ENCODE measurements around the gene DLG2.

DLG2 gene

DNA sequence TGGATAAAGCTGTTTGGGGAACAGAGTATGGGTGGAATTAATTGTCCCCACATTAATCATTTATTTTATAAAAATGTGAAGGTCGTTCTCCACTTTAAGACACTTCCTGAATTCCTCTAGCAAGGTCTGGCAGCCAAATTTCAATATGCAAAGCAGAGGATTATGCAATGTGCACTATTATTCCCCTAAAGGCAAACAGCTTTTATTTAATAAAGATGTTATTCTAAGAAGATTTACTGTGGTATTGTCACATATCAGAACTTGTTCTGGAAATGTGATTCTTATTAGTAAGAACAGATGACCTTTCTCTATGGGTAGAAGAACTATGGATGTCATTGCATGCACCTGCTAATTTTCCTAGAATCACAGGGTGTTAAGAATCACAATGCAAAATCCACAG lies 1212.2 kb downstream of the DLG2 start:
- no peak for FAIRE-seq

DNA sequence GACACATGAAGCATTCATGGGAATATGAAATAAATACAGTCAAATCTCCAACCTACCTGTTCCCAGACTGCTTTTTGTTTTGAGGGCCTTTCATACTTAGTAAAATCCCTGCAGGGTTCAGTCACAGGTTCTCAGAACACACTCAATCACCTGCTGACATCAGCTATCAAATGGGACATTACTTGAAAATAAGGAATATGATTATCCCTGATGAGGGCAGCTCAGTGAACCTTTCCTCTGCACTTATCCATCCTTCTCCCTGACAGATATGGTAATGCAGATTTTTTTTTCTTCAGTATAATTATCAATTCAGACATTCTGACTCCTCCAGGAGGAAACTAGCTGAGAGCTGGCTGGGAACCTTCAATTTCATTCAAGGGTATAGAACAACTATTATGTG lies 1213.6 kb downstream of the DLG2 start:
- FAIRE-seq: no peak

DNA sequence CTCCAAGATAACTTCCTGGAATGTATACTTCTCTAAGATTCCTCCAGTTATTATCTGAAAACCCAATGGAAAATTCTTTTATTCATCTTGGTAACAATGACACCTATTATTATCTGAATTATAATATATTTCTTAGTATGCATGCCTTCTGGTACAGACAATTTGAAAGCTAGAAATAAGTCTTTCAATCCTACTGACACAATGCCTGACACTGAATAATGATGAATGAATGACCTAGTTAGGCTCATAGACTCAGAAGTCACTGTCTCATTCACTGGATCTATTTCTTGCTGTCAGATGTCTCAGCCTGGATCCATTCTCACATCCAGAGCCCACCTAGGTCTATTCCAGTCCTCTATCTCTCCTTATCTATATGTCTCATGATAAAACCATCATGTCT lies 1214.3 kb downstream of the DLG2 start:
- FAIRE-seq: no peak

DNA sequence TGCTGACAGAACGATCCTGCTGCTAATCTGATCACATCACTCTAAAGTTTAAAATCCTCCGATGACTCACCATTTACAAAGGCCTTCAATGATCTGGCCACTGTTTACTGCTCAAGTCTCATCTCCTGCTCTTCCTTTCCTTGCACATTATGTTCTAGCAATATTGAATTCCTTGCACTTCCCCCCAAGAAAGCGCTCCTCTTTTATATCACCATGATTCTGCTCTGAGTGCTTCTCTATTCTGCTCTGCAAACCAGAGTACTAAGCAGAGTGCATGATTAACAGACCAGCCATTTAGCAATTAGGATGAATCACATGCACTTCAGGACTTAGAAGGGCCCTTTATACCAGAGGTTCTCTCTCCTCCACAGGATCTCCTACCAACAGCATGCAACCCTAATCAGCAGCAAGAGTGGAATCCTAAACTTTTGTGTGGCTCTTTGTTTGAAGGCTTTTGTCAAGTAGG lies 1218.2 kb downstream of the DLG2 start:
- no peak for FAIRE-seq

DNA sequence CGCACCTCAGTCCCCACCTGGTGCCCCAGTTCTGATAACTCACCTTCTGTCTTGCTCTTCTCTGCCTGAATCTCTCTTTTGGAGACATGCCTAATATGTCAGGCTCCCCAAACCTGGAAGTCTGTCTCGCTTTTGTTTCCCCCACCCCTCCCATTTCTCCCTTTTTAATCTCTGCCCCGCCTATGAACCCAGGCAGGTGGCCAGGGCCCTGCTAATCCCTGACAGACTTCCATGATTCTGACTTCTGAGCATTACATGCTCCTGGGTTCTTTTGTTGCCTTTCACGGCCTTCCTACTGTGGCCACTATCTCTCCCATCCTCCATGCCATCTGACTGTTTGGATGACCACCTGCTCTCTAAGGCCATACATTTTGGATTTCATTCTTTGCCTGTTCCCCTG lies 1220.1 kb downstream of the DLG2 start:
- no peak for FAIRE-seq

DNA sequence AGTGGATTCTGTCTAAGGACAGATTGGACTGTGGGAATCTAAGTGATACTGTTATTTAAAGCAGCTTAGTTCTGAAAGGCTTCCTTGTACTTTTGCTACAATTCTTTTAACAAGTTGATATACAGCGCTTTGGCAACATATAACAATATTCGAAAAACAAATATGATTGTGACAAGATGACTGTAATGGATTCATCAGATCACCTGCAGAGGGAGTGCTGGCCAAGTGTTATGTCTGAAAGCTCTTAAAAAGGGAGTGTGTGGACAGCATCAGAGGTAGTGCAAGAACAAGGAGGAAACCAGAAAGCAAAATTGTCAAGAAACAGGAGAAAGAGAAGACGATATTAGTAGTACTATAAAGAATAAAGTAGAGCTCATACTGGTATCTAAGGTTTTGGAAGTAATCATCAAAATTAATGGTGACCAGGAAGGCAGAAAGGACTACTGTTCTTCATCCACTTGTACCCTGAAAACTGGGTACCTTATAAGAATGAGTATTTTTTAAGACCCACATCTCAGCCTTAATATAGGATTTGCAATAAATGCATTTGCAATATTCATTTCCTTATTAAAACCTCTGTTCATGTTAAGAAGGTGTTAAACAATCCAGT lies 1229.0 kb downstream of the DLG2 start:
- FAIRE-seq: no peak

DNA sequence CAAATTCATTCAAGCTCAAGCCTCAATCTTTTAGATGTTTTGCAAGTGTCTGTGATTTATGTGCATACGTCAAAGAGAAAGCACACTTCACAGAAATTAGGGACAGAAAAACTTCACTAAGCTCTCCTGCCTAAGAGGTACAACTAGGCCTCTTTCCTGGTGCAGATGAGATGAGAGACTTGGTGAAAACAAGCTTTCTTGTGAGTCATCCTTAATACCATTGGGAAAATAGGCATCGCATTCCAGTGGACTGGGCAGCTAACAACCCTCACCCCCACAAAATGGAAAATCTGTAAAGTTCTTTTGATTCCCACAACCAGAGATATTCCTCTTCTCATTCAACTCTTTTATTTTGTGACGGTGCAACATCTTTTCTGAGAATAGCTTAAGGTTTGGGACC lies 1230.6 kb downstream of the DLG2 start:
- no peak for FAIRE-seq

DNA sequence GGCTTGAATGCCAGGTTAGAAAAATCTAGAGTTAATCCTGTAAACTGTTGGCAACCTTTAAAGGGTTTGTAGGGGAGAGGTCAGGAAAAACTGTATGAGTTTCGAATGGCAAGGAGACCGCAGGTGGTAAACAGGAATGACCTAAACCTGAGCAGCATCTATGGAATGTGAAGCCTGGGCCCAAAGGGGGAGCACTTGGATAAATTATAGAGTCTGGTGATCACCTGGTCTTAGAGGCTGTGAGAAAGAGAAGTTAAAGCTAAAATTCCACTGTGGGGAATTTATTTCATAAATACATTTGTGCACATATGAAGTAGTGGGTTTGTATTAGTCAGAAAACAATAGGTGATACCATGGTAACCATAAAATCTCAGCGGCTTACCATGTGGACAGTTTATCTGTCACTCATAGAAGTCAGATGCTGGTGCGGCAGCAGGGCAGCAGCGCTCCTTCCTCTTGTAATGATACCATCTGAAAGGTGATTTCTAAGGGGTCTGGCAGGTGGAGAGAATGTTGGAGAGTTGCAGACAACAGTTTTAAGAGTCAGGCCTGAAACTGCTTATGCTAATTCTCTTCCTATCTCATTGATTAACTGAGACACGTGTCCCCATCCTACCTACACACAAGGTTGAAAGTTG lies 1236.6 kb downstream of the DLG2 start:
- FAIRE-seq: no peak

DNA sequence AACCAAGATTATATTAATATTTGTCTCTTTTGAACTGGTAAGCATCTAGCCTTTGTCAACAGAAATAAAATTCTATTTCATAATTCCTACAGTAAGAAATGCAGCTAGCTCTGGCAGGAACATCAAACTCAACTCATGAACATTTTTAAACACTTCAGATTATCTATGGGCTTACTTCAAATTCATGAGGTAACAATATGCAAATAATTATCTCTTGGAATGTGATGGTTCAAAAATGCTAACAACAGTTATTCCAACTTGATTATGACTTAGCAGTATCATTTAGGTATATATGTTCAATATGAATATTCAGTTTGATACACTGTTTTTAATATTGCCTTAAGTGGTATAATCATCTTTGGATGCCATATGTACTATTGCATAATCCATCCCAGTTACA lies 1237.4 kb downstream of the DLG2 start:
- FAIRE-seq: no peak

DNA sequence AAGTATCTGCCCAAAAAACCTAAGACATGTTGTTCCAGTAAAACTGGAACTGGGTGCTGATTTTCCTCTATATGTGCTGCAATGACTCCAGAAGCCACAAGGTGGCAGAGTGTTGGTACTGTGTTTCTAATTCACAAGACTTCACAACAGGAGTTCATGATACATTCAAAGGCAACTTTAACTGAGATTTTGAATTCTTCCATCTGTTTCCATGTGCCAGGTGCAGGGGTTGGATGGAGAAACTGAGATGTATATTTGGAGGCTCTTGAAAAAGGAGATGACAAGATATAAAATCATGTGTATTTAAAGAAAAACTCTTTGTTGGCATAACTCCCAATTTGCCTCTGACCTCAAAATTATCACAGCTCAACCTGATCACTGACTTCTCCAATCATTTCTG lies 1242.4 kb downstream of the DLG2 start:
- FAIRE-seq: no peak

DNA sequence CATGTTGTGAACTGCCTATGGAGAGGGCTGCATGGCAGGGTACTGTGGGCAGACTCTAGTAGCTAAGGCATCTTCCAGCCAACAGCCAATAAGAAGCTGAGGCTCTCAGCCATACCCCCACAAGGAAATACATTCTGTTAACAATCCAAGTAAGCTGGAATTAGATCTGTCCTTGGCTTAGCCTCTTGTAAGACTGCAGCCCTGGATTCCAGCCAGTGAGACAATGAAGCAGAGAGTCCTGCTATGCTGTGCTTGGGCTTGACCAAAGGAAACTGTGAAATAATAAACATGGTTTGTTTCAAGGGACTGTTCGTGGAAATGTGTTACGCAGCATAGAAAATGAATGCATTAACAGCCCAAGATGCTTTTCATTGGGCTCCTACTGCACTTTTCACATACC lies 1243.6 kb downstream of the DLG2 start:
- FAIRE-seq: no peak

DNA sequence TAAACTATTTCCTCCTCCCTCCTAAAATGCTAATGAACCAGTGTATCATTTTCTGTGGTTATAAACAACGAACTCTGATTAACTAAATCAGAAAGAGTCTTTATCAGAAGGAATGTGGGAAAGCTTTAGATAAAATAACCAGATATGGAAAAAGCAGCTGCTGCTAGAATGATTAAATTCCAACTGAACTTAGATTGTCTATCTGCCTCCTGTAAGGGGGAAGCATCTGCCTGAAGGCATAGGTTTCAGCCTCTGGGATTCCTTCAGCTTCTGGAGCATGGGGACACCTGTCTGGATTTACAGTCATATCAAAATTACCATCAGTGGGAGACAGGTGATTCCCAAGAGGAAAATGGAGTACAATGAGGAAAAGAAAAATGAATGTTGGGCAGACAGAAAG lies 1245.5 kb downstream of the DLG2 start:
- FAIRE-seq: no peak

DNA sequence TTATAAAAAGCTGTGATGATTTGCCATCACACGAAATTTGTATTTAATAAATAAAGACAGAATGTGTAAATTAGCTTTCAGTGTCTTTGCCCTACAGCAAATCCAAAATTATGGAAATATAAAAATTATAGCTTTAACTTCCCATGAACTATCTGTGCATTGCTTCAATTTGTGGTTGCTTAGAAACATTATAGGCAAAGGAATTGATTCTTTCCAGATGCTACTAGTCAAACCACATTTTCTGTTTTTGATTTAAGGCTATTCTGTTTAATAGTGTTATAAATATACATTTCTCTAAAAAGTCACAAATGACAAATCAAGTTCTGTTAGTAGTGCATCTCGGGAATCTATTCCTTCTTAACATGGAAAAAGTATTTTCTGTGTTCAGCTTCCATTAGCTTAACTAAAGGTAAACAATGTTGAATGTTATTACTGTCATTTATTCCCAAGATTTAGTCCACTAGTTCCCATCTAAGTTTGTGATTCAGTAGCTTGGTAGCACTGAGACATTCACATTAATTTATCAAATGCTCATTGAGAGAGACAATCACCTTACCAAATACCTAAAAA lies 1254.7 kb downstream of the DLG2 start:
- no peak for FAIRE-seq

DNA sequence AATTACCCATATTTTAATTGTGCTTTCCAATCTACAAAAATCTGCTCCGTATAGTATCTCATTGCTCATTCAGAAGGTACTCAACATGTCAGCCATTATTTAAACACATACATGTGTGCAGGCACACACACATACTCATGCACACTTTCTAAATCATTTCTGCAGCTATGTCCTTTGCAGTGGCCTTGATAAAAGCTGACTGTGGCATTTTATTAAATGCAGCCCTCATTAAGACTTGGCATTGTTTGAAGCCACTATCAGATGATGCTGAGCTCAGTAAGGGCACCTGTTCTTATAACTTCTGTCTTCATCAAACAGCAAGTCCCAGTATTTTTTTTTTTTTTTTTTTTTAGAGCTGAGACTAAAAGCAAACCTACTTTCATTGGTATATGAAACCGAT lies 1269.1 kb downstream of the DLG2 start:
- no peak for FAIRE-seq

DNA sequence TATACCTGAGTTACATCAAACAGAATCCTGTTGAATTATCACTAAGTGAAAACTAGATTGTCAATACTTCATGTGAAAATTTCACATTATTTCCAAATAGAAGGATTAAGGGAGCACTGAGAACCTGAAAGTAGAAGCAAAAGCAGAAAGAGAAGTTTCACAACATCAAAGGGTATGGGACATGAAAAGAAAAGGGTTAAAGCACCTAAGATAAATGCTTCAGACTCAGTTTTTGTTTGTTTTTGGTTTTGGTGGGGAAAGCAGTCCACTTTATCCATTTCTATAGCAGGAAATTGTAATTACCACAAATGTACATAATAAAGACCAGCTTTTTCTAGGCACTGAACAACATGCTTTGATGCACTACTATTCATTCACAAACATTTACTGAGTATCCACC lies 1271.2 kb downstream of the DLG2 start:
- no peak for FAIRE-seq

DNA sequence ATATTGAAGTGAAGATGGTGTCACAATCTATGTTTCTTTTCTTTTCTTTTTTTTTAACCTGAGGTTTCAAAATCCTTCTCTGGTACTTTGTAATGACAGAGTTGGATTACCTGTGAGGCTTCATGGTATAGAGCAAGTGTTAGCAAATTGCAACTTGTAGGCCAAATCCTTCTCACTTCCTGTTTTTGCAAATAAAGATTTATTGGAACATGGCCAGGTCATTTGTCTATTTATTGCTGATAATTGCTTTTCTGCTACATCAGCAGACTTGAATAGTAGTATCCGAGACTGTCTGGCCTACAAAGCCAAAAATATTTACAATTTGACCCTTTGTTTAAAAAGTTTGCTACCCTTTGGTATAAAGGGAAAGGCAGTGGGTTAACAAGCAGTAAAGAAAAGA lies 1281.5 kb downstream of the DLG2 start:
- no peak for FAIRE-seq

DNA sequence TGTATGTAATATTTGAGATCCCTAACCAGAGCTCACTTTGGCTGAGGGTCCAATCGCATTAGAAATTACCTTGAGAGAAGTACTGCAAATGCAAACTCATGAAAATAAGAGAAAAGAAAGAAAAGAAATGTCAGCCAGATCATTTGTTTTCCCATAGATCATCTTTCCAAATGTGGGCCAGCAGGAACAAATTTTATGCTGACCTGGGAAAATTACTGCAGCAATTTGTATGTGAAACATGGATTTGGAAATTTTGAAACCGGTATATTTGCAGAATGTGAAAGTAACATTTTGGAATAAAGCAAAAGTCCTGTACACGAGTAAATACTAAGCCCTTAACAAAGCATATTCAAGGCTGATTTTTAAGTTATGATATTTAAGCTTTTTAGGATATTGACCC lies 1282.1 kb downstream of the DLG2 start:
- FAIRE-seq: no peak

DNA sequence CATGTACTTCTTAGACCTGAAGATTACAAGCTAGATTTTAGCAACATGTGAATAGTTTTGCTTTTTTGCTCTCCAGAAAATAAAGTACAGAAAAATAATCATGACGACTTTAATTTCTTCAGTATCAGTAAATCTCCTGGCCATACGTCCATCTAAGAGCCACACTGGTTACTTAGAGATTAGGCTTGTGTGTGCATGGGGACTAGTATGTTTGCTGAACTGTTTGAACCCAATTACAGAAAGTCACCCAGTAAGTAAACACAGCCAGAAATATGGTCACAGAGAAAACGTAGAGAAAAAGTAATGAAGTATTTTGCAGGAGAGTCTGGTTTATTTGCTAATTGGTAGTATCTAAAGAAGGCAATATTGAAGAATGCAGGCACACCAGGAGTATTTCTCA lies 1287.3 kb downstream of the DLG2 start:
- no peak for FAIRE-seq

DNA sequence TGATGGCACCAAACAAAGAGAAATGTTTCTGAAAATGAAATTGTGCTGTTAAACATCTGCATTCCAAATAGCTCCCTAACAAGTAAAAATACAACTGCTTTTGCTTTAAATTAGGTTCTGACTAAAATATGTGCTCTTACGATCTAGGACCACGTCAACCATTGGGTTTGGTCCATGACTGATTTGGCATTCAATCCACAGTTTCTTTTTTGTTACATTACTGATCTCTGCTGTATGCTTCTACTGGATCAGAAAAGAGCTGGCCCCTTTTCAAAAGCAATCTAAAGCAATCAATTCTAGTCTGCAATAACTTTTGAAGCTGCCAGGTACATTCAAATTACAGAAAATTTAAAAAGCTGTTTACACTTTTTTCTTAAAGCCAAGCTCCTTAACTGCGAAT lies 1293.9 kb downstream of the DLG2 start:
- FAIRE-seq: no peak

DNA sequence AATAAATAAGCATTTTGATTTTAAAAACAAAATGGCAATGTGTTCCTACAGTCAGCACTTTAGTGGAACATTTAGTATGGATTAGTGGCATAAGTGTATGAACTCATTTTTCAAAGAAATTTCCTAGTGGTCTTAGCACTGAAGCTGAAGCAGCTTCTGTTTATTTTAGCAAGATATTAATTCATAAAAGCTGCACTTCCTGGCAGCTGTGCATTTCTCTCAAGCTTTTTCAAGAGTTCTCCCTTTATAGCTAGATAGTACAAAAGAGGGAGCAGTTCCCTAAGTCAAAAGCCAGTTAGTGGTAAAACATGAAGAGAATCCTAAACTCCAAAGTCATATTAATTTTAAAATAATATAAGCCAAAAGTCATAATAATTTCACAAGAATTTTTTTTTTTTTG lies 1304.9 kb downstream of the DLG2 start:
- FAIRE-seq: no peak

DNA sequence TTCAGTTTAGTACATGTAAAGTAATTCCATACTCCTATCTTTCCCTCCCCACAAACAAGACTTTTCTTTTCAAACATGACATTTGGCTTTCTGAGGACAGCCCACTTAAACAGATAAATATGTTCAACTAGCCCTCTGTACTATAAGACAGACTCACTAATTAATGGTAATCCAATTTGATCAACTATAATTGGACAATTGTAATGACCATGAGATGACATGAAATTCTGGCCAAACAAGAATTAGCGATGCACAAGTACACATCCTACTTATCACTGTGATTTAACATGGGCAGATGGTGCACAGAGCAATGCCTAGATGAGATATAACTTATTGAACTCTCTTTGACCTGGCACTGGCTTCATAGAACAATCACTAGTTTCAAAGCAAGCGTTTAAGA lies 1307.3 kb downstream of the DLG2 start:
- FAIRE-seq: no peak

DNA sequence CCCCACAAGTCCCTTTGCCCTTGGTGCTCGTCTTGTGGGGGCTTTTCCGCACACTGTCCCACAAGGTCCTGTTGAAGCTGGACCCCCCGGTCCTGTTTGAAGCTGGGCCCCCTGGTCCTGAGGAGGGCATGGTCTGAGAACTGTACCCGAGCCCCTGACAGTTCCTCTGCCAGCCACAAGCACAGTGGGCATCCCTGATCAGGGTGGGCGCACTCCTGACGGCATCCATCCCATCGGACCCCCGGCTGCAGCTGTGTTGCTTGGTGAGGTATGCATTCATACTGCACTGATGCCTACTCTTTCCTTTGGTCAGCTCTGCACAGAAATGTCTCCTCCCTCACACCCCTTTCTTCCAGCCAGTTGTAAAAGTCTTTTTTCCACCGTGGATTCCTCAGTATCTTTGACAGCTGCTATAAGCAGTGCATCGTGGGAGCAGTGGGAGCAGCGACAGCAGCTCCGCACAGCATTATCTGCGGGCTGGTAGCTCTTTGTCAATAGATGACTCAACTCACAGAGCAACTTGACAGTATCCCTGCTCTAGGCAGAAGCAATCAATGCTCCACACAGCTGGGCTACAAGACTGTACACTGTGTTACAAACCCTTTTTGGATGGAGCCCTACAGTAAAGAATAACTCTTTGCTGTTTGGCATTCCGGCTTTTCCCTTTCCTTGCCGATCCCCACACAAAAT lies 1310.1 kb downstream of the DLG2 start:
- FAIRE-seq: no peak

DNA sequence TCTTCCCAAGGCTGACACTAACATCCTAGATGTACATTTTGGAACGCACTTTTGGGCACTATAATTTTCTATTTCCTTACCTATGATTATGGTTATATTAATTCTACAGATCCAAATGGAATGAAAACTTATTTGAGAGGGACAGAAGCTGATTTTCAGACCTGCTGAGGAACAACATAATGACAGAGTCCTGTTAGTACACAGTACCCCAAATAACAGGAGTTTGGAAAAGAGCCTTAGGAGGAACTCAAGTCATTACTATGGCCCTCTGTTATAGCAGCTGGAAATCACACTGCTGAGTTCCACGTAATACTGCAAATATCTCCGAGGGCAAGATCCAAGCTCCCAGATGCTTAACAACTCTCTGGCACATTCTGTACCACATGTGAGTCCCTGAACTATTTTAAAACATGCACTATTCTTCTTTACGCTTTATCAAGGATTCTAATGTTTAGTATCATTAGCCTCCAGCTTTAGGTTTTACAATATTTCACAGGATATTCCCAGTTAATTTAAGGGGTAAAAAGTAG lies 1313.2 kb downstream of the DLG2 start:
- no peak for FAIRE-seq

DNA sequence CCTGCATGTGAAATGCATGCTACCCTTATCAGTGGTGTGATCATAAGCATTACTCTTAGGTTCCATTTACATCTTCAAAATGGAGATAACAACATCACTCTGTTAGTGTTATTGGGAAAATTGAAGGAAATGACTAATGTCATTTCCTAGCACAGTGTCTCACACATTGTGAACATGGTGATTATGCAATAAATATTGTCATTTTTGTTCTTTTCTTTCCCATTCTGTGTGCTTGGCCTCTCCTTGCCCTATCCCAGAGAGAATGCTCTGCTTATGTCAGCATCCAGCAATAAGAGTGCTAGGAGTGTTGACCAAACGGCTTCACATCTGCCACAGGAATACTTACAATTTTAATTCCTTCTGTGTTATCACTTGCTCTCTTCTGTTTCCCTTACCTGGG lies 1316.9 kb downstream of the DLG2 start:
- FAIRE-seq: no peak
